Uterus (tissue), 2 donors: ENCODE results near the gene ARHGAP9.

ENCODE experiments used
- CTCF ChIP-seq, 4 experiments: fragments of 200-600 bp in 2 of 4; fragments of 450-650 bp in 2 of 4; sonication (generic) in 2 of 4; IDR thresholded peaks; one replicate each; pipeline ENCODE4 v1.5.1; 2016 to 2019; ENCODE audit warnings: antibody characterized with exemption in 4 of 4, mild to moderate bottlenecking in 2 of 4, moderate library complexity in 1 of 4
- POLR2A ChIP-seq, 2 donors: fragments of 450-650 bp; IDR thresholded peaks; one replicate each; pipeline ENCODE4 v1.6.1; 2016; ENCODE audit warnings: antibody characterized with exemption in 2 of 2, mild to moderate bottlenecking in 1 of 2, moderate library complexity in 1 of 2

- no peak for TF ChIP-seq CTCF (IDR thresholded peaks at IDR 0.05)
- no peak for TF ChIP-seq POLR2A (IDR thresholded peaks at IDR 0.05)
These were observed 6.3 kb downstream of the ARHGAP9 start for GRCh38 chr12:57473392-57473791.
